Measurements from ENCODE around the gene PTPRJ.
"Not testable (repeated sequence)": the region's sequence is repeated elsewhere in the genome, so short reads cannot be mapped to it uniquely, and the experiment has no call there.

PTPRJ gene

DNA sequence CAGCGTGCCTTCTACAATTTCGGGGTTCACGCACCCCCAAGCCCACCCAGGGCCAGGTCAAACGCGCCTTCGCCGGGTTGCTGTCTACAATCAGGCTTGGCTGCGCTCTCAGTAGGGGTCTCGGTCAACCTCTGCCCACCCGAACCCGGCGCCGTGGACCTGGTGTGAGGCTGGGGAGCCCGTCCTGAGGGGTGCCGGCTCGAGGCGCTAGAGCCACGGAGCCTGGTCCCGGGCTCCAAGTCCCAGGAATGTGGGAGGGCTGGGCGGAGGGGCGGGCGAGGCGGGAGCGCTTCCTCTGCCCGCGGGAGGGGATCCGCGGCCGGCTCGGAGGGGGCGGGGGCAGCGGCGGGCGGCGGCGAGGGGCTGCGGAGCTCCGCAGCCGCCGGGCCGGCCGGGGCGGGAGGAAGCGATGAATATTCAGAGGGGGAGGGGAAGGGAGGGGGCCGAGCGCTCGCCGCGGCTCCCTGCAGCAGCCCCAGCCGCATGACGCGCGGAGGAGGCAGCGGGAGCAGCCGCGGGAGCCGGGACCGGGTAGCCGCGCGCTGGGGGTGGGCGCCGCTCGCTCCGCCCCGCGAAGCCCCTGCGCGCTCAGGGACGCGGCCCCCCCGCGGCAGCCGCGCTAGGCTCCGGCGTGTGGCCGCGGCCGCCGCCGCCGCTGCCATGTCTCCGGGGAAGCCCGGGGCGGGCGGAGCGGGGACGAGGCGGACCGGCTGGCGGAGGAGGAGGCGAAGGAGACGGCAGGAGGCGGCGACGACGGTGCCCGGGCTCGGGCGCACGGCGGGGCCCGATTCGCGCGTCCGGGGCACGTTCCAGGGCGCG lies at the start of gene PTPRJ:
Gene PTPRJ (plus strand): TSS at position 472 of the 819 bp plus-strand sequence. CDS start 354 bp downstream, outside the sequence.
- DNase-seq: peak; percentile 34 to 48

DNA sequence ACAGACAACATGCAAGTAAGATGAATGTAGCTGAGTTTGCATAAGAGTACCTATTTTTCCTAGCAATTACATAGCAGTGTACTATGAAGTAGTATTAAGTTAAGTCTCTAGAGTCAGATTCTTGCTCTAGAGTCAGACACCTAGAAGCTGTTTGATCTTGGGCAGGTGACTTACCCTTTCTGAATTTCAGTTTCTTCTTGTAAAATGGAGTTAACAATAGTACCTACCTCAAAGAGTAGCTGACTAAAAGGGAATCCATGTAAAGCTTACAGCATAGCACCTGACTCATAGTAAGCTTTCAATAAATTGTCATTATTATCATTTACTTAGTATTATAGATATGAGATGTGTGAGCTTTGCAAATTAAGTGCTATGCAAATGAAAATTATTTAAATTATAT lies 47.8 kb upstream of the PTPRJ start:
- DNase-seq: no peak

DNA sequence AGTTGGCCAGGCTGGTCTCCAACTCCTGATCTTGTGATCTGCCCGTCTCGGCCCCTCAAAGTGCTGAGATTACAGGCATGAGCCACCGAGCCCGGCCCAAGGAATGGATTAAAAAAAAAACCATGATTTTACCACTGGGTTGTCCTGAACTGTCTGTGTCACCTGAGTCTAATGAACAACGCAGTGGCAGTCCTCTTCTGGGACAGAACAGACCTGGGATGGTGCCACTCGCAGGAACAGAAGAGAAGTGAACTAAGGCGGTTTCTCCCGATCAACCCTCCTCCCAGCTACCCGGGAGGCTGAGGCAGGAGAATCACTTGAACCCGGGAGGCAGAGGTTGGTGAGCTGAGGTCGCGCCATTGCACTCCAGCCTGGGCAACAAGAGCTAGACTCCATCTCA lies 46.6 kb upstream of the PTPRJ start:
- DNase-seq: not testable (repeated sequence)

DNA sequence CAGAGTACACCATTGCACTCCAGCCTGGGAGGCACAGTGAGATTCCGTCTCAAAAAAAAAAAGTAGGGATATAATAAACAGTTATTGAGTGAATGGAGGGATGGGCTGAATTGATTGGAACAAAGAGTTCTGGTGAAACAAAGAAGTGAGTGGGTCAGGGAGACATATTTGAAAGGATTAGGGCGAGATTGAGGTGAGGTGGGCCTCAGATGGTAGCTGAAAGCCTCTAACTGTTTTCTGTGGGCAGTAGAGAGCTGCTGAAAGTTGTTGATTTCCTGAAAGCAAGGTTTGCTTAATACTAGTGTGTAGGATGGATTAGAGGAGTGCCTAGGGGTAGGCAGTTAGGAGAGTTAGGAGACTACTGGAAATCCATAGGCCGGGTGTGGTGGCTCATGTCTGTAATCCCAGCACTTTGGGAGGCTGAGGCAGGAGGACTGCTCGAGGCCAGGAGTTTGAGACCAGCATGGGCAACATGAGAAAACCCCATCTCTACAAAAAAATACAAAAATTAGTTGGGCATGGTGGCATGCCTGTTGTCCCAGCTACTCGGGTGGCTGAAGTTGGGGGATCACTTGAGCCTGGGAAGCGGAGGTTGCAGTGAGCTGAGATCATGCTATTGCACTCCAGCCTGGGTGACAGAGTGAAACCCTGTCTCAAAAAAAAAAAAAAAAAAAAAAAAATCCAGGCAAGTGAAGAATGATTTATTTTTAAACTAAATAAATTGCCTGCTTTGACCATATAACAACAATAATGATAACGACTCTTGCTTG lies 41.4 kb upstream of the PTPRJ start:
- no peak for DNase-seq

DNA sequence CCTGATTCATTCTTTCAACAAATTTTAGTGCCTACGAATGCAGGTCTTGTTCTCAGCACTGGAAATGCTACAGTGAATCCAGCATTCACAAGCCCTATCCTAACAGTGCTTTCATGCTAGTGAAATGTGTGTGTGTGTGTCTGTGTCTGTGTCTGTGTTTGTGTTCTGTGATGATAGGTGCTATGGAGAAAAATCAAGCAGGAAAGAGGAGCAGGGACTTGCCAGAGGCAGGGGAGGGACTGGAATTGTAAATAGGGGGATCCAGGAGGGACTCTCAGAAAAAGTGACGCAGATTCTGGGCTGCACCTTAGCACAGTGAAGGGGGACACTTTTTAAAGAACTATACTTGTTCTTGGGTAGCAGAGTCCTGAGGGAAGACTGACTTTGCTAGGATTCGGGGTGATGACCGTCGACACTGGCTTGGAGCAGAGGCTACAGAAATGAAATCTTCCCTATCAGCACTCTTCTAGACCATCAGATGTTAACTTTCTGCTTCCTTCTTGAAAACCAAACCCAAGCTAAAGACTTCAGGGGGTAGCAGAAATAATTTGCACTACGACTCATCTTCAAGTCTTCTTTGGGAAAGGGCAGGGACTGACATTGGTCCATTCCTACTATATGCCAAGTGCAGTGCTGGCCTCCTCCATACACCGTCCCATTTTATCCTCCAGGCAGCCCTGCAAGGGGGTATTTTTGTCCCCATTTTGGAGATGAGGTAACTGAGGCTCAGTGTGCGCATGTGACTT lies 39.3 kb upstream of the PTPRJ start:
- no peak for DNase-seq

DNA sequence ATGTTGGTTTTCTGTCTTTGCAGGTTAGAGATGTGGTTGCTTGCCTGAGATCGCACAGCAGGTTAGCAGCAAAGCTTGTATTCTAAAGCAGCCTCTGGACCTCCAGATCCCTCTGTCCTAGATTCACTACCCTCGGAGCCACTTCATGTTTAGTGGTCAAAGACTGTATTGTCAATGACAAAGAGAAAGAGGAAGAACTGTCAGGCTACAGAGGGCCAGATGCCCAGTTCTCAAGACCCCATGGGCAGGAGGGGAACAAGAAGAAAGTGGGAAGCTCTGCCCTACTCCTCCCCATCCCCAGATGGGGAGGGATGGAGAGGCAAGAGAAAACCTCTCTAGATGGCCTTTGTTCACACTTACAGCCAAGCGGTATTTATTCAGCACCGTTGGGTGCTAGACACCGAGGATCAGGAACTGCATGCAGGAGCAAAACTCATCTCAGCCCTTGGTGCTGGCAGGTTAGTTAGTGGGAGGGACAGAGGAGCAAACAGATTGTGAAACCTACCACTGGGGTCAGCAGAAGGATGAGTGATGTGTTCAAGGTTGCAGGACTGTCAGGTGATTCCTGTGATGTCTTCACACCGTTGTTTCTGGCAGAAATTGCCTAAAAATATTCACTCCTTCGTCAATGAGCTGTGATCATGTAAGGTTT lies 38.3 kb upstream of the PTPRJ start:
- DNase-seq: no peak

DNA sequence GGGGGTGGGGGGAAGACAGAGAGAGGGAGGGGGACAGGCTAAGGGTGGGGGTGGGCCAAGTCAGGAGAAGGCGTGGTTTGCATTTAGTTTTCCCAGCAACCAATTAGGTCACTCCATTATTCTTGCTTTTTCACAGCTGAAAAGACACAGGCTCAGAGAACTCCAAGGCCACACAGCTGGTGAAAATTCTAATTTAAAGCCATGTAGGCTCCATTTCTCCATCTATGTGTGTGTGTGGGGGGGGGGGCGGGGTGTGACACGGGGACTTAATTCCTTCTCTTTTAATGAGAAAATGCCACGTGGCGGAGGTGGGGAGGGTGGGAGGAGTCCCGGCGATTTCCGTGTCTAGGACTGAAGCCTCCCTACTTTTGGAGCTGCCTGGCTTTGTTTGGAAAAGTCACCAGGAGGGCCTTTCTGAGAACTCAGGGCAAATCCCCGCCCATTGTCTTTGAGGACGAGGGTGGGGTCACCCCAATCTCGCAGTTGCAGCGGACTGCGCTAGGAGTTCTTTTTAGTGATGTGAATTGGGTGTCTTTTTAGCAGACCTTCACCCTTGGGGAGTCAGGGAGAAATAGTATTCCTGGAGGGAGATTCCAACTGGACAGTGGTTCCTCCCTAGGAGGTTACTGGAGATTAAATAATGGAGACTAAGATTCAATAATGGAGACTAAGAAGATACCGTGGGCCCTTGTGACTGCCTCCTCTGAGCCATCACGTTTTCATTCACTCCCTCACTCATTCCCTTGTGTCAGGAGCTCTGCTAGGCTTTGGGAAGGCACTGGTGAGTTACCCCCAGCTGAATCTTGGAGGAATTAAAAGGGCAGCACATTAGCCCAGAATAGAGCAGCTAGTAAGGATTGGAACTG lies 36.4 kb upstream of the PTPRJ start:
- DNase-seq: no peak

DNA sequence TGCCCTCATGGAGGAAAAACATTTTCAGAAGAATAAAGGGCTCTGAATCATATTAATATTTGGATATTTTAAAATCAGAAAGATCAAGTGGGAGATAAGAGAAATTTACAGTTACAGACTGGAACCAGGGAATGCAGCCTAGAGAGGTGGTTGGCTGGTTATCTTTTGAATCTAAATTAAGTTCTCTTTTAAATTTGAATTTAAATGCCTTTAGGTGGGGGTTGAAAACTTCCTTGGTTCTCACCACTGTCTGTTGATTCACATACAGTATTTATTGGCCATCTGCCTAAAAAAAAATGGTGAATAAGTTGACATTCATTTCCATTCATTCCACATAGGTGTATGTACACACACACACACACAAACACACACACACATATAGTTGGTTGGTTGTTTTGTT lies 35.7 kb upstream of the PTPRJ start:
- no peak for DNase-seq

DNA sequence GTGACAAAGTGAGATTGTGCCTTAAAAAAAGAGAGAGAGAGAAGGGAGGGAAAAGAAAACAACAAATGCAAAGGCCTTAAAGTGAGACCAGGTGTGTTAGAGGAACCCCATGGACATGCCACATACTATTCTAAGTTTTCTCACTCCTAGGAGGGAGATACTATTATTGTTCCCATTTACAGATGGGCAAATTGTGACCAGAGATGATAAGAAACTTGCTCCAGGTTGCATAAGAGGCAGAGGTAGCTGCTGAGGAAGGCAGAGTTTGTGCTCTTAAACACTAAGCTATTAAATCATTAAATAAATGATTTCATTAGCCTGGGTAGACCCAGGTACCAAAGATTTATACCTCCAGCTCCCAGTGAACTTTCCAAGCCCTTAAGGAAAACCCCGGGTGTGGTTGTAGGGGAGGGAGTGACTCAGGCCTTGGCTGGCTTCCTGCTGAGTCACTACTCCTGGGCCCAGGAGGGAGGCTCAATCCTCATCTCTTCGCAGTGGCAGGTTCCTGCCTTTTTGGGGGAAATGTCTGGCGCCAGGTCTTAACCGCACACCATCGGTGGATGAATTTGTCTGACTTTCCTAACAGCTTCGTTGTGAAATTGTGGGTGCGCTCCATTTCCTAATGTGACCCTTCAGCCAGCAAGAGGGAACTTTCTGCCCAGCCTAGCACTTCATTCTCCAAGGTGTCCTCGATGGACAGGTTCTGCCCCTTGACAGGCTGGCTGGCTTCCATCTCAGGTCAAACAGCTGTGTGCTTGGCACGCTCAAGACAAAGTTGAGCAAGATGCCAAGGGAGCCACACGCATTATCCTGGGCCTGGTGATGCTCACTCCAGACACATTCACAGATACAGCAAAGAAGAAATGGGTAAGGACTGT lies 33.4 kb upstream of the PTPRJ start:
- no peak for DNase-seq

DNA sequence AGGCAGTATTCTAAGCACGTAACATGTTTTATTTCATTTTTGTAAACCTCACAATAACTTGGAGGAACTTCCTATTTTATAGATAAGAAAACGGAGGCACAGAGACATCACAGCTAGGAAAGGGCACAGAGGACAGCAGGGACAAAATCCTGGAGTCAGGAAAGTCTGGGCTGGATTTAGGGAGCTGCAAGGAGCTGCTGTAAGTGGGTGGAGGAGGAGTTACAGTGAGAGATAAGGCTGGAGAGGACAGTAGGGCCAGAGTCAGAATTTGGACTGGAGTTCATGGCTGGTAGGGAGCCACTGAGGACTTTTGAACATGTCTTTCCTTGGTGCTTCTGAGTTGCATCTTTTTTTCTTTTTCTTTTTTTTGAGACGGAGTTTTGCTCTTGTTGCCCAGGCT lies 32.2 kb upstream of the PTPRJ start:
- DNase-seq: no peak

DNA sequence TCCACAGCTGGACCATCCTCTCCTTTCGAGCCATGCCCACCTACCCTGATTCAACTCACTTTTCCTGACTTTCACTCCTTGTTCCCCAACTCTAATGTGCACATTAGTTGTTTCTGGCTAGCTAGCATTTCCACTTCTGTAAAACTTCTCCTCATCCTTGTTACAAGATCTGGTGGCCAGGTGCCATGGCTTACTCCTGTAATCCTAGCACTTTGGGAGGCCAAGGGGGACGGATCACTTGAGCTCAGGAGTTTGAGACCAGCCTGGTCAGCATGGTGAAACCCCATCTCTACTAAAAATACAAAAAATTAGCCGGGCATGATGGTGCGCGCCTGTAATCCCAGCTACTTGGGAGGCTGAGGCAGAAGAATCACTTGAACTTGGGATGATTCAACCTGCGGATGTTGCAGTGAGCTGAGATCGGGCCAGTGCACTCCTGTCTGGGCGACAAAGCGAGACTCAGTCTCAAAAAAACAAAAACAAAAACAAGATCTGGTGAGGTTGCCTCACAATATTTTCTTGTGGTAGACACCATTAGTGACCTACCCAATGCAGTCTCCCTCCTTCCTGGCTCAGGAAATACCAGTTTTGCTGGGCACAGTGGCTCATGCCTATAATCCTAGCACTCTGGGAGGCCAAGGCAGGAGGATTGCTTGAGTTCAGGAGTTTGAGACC lies 31.2 kb upstream of the PTPRJ start:
- DNase-seq: not testable (repeated sequence)

DNA sequence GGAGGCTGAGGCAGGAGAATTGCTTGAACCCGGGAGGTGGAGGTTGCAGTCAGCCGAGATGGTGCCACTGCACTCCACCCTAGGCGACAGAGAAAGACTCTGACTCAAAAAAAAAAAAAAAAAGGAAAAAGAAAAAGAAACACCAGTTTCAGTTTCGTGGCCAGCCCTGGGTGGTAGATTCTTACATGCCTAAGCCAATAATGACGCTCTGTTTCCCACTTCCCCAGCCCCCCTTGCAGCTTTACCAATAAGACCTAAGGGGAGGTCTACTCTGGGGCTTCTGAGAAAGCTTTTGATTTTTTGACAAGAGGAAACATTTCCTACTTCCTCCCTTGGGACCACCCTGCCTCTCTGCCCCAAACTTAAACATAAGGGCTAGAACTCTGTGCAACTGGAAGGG lies 30.0 kb upstream of the PTPRJ start:
- DNase-seq: no peak

DNA sequence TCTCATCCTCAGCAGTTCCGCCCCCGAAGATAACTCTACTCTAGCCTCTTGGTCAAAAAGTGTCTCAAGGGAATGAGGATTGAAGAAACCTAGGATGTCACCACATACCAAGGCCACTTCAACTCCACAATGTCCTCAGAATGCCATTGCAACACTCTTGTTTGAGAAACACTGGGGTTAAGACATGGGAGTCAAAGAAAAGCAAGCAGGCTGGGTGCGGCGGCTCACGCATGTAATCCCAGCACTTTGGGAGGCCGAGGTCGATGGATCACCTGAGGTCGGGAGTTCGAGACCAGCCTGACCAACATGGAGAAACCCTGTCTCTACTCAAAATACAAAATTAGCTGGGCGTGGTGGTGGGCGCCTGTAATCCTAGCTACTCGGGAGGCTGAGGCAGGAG lies 28.9 kb upstream of the PTPRJ start:
- DNase-seq: not testable (repeated sequence)

DNA sequence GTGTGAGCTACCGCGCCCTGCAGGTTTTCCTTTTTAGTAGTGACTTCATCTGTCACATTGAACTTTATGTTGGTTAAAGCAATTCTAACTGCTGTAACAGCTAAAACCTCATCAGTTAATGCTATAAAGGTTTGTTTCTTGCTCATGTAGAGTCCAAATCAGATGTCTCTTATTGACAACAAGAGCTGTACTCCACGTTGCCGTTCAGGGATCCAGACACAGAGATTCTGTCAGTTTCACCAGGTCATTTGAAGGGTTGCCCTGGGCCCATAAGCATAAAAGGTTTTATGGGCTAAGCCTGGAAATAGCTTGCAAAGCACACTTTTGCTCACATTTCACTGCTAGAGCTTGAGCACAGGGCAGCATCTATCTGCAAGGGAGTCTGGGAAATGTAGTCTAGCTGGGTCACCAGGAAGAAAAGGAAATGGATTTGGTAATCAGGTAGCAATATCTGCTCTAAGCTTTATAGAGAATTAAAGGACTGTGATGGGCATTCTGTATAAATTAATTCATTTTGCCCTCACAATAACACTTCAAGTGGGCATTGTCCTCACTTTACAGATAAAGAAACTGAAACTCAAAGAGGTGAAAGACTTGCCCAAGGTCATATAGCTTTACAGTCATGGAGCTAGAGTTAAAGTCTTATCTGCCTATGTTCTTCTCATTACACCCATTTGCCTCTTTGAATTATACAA lies 25.2 kb upstream of the PTPRJ start:
- no peak for DNase-seq

DNA sequence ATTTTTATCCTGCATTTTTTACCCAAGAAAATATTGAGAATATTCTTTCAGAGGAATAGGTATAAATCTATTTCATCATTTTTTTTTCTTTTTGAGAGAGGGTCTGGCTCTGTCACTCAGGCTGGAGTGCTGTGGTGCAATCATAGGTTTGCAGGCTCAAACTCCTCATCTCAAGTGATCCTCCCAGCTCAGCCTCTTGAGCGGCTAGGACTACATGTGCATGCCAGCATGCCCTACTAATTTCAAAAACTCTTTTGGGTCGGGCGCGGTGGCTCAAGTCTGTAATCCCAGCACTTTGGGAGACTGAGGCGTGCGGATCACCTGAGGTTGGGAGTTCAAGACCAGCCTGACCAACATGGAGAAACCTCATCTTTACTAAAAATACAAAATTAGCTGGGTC lies 20.3 kb upstream of the PTPRJ start:
- DNase-seq: no peak

DNA sequence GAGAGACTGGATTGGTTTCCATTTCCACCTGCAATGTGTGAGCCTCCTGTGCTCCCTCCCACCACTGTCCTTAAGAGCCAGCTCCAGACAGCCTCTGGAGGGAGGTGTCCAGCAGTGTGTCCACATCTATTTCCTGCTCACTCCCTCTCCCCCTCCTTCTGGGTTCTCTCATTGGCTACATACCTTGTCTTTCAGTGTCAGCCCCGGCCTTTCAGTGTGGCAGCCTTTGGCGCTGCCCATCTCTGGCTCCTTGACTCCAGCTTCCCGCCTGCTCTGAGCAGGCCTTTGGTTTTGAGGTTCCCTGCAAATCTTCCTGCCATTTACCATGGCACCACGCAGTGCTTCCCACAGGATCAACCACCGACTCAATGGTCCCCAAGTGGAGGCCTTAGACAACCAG lies 19.0 kb upstream of the PTPRJ start:
- peak in 1 of 2 experiments; percentile 23 for DNase-seq

DNA sequence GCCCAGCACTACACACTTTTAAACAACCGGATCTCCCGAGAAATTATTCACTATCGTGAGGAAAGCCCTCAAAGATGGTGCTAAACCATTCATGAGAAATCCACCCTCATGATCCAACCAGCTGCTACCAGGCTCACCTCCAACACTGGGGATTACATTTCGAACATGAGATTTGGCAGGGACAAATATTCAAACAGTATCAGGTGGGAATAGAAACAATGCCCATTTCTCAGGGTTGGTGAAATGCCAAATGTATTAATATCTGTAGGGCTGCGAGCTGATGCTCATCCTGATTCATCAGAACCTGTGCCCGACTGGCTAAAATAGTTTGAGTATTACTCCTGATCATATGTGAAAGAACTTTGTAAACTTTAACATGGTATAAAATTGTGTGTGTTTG lies 15.8 kb upstream of the PTPRJ start:
- DNase-seq: no peak

DNA sequence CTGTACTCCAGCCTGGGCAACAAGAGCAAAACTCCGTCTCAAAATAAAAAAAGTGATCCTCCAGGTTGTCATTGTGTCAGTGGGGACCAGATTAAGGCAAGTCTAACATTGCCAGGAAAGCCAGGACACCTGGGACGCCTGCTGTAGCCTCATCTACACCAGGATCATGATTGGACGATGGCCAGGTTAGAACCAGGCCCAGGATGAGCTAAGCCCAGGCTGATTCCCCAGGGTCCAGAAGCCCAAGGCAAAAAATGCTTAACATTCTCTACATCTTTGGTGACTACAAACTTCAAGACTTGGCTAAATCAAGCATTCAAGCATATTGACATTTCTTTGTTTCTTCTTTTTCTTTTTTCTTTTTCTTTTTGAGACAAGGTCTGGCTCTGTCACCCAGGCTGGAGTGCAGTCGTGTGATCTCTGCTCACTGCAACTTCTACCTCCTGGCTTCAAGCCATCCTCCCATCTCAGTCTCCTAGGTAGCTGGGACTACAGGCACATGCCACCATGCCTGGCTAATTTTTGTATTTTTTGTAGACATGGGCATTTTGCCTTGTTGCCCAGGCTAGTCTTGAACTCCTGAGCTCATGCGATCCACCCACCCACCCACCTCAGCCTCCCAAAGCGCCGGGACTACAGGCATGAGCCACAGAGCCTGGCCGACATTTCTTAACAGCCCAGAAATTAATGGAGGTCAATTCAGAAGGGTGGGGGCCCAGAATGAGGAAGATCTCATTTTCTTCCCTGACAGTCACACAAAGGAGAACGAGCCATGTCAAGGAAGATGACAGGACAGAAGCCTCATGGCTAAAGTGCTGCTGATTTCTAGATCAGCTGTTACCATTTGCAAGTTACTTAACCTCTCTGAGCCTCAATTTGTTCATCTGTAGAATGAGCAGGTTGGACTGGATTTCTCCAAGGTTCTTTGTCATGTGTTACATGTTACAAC lies 12.5 kb upstream of the PTPRJ start:
- no peak for DNase-seq

DNA sequence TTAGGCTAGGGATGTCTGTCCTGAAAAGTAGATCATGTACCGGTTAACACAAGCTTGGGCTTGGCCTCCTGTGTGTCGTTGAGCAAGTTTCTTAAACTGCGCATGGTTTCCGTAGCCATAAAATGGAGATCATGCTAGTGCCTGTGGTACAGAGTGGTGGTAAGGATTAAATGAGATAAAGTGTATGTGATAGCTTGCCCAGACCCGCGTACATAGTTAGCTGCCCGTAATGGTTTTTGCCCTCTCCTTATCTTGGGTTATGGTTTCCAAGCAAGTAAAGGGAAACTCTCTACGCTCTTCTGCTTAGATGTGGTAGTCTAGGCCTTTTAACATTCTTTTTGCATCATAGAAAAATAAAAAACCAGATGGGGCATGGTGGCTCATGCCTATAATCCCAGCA lies 11.0 kb upstream of the PTPRJ start:
- no peak for DNase-seq

Measured in SHP77 (cell line).